ENCODE results near the gene HLCS.

Gene HLCS

DNA sequence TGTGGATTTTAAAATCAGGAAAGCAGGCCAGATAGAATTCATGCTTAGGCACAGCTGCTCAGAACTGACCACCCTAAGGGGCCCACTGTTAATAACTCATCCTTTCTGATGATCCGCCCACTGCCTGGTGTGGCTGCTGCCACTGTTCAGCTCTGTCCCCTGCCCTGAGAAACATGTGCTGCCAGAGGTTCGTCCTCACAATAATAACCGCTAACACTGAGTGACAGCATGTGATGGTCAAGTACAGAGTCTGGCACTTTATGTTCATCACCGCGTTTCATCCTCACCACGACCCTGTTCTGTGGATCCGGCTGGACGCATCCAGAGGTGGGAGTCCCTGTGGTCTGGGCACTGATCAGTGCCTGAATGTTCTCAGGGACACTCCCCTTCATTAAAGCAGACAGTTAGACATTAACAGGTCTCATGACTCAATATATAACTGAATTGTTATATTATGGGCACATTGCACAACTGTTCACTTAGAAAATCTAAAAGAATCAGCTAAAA is 159.0 kb downstream of the HLCS start:
- H3K27ac Mint-ChIP-seq, result peak overlapping the region; percentile 56
- H3K27me3 Mint-ChIP-seq, result no peaks in the 10 kb centered on the region
- H3K9me3 Mint-ChIP-seq, result no peaks in the 10 kb centered on the region
- no peak overlapping the region for H3K4me3 Mint-ChIP-seq
- peaks cover 0 to 10% of the 10 kb centered on the region in 2 donors for H3K4me1 Mint-ChIP-seq
- DNase-seq, result no peak
- peaks cover 7 to 16% of the 10 kb centered on the region in 2 donors for H3K36me3 Mint-ChIP-seq
- ATAC-seq (replicated peaks), result no peak

DNA sequence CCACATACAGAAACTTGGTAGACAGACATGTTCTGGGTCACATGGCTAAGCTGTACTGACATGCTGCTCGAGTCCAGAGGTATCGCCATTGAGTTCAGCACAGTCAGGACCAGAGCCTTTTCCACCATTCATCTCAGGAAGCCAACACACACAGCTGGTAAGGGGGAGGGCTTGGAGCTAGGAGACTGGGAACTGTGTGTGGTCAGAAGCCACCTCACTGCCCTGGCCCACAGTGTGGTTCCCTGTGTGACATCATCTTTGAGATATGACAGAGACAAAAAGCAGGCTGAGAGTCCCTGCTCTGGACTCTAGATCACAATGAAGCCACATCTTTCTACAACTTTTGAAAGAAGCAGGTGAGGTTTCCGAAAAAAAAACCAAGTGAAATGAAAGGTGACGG is 160.4 kb downstream of the HLCS start:
- ATAC-seq (replicated peaks), result no peak
- Mint-ChIP-seq H3K4me3 (no peak overlapping the region), H3K36me3 (peaks cover 7 to 16% of the 10 kb centered on the region in 2 donors), H3K27ac (no peak overlapping the region), H3K4me1 (peaks cover 0 to 10% of the 10 kb centered on the region in 2 donors), H3K9me3 (no peaks in the 10 kb centered on the region), H3K27me3 (no peaks in the 10 kb centered on the region)
- DNase-seq, result no peak

- Mint-ChIP-seq H3K36me3 (peaks cover 7 to 18% of the 10 kb centered on the region in 2 donors), H3K4me3 (no peak overlapping the region), H3K27ac (no peak overlapping the region), H3K4me1 (peaks cover 0 to 5% of the 10 kb centered on the region in 2 donors), H3K9me3 (no peaks in the 10 kb centered on the region), H3K27me3 (no peaks in the 10 kb centered on the region)
- DNase-seq (no peak), ATAC-seq (replicated peaks) (no peak)
Observed at GRCh38 chr21:36804874-36805611, 161.4 kb downstream of the HLCS start.

GRCh38 chr21:36803816-36804439 is 162.5 kb downstream of the HLCS start:
- Mint-ChIP-seq H3K27me3 (no peaks in the 10 kb centered on the region), H3K9me3 (peaks cover 6 to 7% of the 10 kb centered on the region in 2 donors), H3K27ac (no peak overlapping the region), H3K4me1 (no peaks in the 10 kb centered on the region), H3K36me3 (peaks cover 12 to 28% of the 10 kb centered on the region in 2 donors), H3K4me3 (no peak overlapping the region)
- no peak for DNase-seq
- ATAC-seq (replicated peaks), result no peak

GRCh38 chr21:36803051-36803645 is 163.3 kb downstream of the HLCS start:
- H3K9me3 Mint-ChIP-seq, result peaks cover 8 to 10% of the 10 kb centered on the region in 2 donors
- H3K27ac Mint-ChIP-seq, result no peak overlapping the region

GRCh38 chr21:36800734-36801133 is 165.7 kb downstream of the HLCS start:
- Mint-ChIP-seq H3K4me1 (no peaks in the 10 kb centered on the region), H3K9me3 (peaks cover 13 to 17% of the 10 kb centered on the region in 2 donors), H3K27ac (no peak overlapping the region), H3K4me3 (no peak overlapping the region), H3K36me3 (peaks cover 9 to 30% of the 10 kb centered on the region in 2 donors), H3K27me3 (no peaks in the 10 kb centered on the region)
- ATAC-seq (replicated peaks) (no peak), DNase-seq (no peak)

More at GRCh38 chr21:36803051-36803645, 163.3 kb downstream of the HLCS start:
- ATAC-seq (replicated peaks), result no peak
- H3K4me3 Mint-ChIP-seq, result no peak overlapping the region
- H3K36me3 Mint-ChIP-seq, result peaks cover 13 to 32% of the 10 kb centered on the region in 2 donors
- no peaks in the 10 kb centered on the region for H3K27me3 Mint-ChIP-seq
- no peak for DNase-seq
- no peaks in the 10 kb centered on the region for H3K4me1 Mint-ChIP-seq

DNA sequence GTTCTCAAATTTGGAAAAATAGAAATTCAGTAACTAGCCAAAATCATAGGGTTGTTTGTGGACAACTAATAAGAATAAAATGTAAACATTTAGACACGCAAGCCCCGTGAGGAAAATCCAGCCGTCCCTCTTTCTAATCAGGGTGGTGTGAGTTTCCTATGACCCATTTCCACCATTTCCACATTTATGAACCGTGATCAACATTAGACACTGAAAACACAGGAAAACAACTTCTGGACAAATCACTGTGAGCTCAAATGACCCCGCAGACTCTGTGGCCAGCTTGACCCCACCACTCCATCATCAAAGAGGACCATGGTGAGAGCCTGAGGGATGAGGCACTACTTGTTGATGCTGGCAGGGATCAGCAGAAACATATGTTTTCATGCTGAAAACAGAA is 166.6 kb downstream of the HLCS start:
- H3K9me3 Mint-ChIP-seq, result peaks cover 13 to 19% of the 10 kb centered on the region in 2 donors
- no peak overlapping the region for H3K27ac Mint-ChIP-seq
- H3K4me3 Mint-ChIP-seq, result no peak overlapping the region
- no peaks in the 10 kb centered on the region for H3K4me1 Mint-ChIP-seq
- no peaks in the 10 kb centered on the region for H3K27me3 Mint-ChIP-seq
- peaks cover 9 to 31% of the 10 kb centered on the region in 2 donors for H3K36me3 Mint-ChIP-seq
- ATAC-seq (replicated peaks), result no peak
- no peak for DNase-seq

GRCh38 chr21:36798491-36798890 is 168.0 kb downstream of the HLCS start:
- ATAC-seq (replicated peaks) (no peak), DNase-seq (no peak)
- H3K4me3 Mint-ChIP-seq, result no peak overlapping the region
- H3K4me1 Mint-ChIP-seq, result no peaks in the 10 kb centered on the region
- H3K36me3 Mint-ChIP-seq, result peaks cover 18 to 35% of the 10 kb centered on the region in 2 donors
- H3K27ac Mint-ChIP-seq, result no peak overlapping the region
- peaks cover 13 to 26% of the 10 kb centered on the region in 2 donors for H3K9me3 Mint-ChIP-seq
- no peaks in the 10 kb centered on the region for H3K27me3 Mint-ChIP-seq

DNA sequence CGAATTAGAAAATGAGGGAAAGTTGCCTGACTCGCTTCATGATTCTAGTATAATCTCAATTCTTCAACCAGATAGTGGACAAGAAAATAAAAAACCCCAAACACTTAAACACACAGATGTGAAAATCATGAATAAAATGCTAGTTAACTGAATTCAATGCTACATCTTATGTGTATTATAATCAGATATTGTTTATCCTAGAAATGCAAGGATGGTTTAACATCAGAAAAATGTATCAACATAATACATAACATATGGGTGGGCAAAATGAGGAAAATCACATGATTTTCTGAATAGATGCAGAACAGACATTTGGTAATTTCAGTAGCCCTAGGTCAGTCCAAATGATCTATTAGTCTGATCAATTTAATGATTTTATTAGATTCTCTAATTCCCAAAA is 170.4 kb downstream of the HLCS start:
- Mint-ChIP-seq H3K4me3 (no peak overlapping the region), H3K27ac (no peak overlapping the region), H3K27me3 (no peaks in the 10 kb centered on the region), H3K4me1 (no peaks in the 10 kb centered on the region), H3K9me3 (peaks cover 13 to 26% of the 10 kb centered on the region in 2 donors), H3K36me3 (peaks cover 18 to 35% of the 10 kb centered on the region in 2 donors)
- DNase-seq, result no peak
- no peak for ATAC-seq (replicated peaks)

GRCh38 chr21:36792505-36792967 is 173.9 kb downstream of the HLCS start:
- DNase-seq (no peak), ATAC-seq (replicated peaks) (no peak)
- no peak overlapping the region for H3K4me3 Mint-ChIP-seq
- H3K36me3 Mint-ChIP-seq, result peaks cover 17 to 18% of the 10 kb centered on the region in 2 donors
- H3K4me1 Mint-ChIP-seq, result no peaks in the 10 kb centered on the region
- H3K27me3 Mint-ChIP-seq, result no peaks in the 10 kb centered on the region
- no peak overlapping the region for H3K27ac Mint-ChIP-seq
- H3K9me3 Mint-ChIP-seq, result peaks cover under 1 to 12% of the 10 kb centered on the region in 2 donors

DNA sequence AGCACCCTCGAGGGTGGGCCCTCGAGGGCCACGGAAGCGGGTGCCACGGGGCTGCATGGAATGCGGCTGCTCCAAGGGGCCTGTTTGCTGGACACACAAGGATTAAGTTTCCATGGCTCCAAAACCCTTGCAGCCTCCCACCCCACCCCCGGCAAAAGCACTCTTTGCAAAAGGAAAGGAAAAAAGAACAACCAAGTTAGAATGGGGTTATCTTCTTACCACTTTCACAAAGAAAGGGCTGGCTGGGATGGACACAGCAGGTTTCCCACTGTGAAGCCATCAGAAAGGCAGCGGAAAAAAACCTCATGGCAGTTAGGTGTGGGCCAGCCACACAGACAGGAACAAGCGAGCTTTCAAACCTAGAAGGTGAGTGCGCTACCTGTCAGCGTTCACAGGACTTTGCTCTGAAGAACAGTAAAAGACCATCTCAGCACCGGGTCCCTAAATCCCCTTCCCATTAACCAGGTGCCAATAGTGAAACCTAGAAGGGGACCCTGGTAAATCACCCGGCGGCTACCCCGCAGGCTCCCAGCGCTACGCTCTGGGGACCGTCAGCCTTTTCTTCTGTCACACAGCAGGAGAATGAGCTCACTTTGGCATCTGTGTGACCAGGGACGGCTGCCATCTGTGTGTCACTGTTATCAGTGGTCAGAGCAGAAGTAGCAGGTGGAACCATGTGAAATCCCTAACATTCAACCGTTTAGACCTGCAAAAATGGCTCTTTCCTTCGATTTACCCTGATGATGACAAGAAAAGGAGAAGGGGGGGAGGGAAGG is 174.6 kb downstream of the HLCS start:
- Mint-ChIP-seq H3K36me3 (peaks cover 17 to 18% of the 10 kb centered on the region in 2 donors), H3K4me1 (no peaks in the 10 kb centered on the region), H3K27me3 (no peaks in the 10 kb centered on the region), H3K9me3 (peaks cover 0 to 10% of the 10 kb centered on the region in 2 donors), H3K4me3 (no peak overlapping the region), H3K27ac (no peak overlapping the region)
- DNase-seq (no peak), ATAC-seq (replicated peaks) (no peak)

- Mint-ChIP-seq H3K36me3 (peaks cover 18 to 21% of the 10 kb centered on the region in 2 donors), H3K4me1 (no peaks in the 10 kb centered on the region), H3K4me3 (no peak overlapping the region), H3K27me3 (no peaks in the 10 kb centered on the region), H3K9me3 (peaks cover 0 to 8% of the 10 kb centered on the region in 2 donors), H3K27ac (no peak overlapping the region)
- ATAC-seq (replicated peaks) (no peak), DNase-seq (no peak)
Observed at GRCh38 chr21:36791180-36791579, 175.3 kb downstream of the HLCS start.

- Mint-ChIP-seq H3K27ac (no peak overlapping the region), H3K9me3 (peaks cover 0 to 8% of the 10 kb centered on the region in 2 donors), H3K4me1 (no peaks in the 10 kb centered on the region), H3K27me3 (no peaks in the 10 kb centered on the region), H3K36me3 (peaks cover 18 to 21% of the 10 kb centered on the region in 2 donors), H3K4me3 (no peak overlapping the region)
- ATAC-seq (replicated peaks) (no peak), DNase-seq (no peak)
Observed at GRCh38 chr21:36790616-36791015, 175.9 kb downstream of the HLCS start.

DNA sequence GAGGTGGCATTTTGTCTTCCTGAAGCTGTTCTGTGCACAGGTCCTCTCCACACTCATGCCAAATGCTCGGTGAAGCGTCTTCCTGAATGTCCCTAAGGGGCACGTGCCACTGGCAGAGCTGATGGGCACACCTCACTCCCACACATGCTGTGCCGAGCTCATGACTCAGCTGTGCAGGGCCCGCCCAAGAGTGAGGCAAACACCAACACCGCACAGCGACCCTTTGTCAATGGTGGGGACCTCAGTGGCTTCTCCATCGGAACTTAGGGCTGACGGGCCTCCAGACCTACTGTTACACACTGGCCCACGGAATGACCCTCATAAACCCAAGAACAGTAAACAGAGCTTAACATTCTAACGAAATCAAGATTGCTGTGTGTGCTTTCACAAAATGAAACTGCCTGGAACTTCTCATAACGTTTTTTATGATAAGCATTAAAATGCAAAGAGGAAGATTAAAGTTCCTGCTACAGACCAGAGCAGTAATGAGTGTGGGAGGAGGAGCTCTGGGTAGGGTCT is 178.3 kb downstream of the HLCS start:
- DNase-seq, result no peak
- H3K4me1 Mint-ChIP-seq, result no peaks in the 10 kb centered on the region
- no peak overlapping the region for H3K4me3 Mint-ChIP-seq
- H3K27me3 Mint-ChIP-seq, result no peaks in the 10 kb centered on the region
- no peak for ATAC-seq (replicated peaks)
- no peak overlapping the region for H3K27ac Mint-ChIP-seq
- H3K9me3 Mint-ChIP-seq, result no peaks in the 10 kb centered on the region
- peaks cover 9 to 10% of the 10 kb centered on the region in 2 donors for H3K36me3 Mint-ChIP-seq
